Retina (tissue), 1 donor: ENCODE measurements around the gene SORBS1.

Experiments used
- DNase-seq: peaks from one replicate; pipeline ENCODE4 v3.0.0-alpha.2; 2016

Gene SORBS1

DNA sequence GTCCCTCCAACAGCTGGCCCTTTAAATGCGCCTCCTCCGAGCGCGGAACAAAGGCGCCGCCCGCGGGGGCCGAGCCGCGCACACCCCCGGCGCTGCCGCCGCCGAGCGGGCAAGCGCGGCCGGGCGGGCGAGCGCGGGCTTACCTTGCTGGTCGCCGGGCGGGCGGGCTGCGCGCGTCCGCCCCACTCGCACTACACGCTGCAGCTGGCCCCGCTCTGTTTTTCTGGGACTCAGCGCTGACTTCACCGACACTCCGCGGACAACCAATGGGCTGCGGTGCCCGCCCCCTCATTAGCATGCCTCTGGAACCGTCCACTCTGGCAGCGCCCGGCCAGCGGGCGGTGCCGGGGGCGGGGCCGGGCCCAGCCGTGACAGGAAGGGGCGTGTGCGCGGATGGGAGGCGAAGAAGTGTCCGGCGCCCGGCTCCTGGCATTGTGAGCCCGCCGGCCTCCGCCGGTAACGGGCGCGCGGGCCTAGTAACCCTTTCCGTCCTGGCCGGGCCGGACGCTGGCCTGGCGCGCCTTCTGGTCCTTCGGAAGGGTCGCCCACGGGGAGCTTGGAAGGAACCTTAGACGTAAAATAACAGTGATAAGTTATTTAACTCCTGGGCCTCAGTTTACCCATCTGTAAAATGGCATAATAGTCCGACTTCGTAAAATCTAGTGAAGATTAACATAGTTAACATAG lies at the start of gene SORBS1:
SORBS1 (minus strand) TSS at position 195 of the 687 bp plus-strand sequence. CDS start 120,236 bp downstream, outside the sequence.
- peak; percentile 97 for DNase-seq

DNA sequence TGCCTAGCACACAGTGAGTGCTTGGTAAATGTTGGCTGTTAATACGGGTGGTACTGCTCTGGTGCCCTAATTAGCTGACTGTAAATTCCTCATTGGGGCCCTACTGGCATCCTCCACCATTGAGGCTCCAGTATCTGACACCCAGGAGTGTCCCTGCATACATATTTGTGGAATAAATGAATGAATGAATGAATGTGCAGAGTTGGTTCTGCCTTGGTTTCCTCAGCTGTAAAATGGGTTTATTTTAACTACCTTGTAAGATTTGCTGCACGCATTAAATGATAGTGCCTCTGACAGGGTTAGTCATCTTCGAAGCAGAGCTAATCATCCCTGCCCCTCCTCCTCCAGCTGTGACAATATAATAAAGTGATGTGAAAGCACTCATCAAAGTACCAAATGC lies 49.6 kb upstream of the SORBS1 start:
- no peak for DNase-seq

DNA sequence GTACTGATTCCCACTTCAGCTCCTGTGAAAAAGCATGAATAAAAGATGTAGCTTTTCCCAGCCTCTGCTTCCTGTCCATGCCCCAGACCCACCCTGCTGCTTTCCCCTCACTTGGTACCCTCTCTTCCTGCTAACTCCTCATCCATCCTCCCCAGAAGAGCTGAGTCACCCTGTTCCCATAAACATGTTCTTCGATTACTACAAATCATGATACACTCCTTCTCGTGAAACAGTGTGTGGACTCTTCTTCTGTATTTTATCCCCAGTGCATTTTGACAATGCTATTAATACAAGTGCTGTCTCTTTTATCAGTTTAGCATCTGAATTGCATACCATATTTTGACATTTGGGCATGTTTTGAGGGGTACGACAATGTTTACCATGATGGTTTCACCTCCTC lies 45.8 kb upstream of the SORBS1 start:
- no peak for DNase-seq

DNA sequence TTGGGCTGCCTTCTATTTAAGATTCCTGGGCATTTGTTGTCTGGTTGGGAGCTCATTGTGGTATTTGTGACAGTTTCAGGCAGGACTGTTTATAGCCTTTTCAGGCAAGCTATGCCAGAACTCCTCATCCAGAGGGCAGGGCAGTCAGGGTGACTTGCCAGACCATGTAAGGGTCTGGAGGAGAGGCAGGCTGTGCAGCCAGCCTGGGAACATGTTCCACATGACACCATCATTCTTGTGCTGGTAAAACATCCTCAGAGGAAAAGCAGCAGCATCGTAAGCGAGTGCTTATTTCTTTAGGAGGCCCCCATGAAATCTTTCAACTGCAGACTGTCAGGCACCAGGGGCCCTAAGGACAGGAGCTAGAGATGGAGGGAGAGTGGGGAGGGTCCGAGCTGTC lies 44.0 kb upstream of the SORBS1 start:
- no peak for DNase-seq

DNA sequence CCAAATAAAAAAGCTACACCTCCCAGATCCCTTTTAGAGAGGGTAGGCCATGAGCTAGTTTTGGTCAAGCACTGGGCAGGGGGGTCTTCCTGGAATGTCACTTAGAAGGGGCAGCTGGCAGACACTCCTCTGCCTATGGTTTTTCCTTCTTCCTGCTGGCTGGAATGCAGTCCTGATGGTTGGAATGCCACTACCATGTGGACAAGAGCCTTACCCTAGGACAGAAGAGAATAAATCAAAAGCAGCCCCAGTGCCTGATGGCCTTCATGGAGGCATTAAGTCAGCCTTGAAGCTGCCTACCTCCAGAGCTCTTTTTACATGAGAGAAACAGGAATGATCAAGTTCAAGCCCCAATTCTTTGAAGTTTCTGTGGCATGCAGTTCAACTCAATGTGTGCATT lies 43.5 kb upstream of the SORBS1 start:
- no peak for DNase-seq

DNA sequence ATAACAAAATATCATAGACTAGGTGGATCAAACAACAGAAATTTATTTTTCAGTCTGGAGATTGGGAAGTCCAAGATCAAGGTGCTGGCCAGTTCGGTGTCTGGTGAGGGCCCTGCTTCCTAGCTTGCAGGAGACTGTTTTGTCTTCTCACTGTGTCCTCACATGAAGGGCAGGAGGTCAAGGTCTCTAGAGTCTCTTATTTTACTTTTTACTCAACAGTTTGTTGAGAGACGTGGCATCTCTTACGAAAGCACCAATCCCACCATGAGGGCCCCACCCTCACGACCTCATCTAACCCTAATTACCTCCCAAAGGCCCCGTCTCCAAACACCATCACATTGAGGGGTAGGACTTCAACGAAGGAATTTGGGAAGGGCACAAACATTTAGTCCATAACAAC lies 41.2 kb upstream of the SORBS1 start:
- DNase-seq, result no peak

DNA sequence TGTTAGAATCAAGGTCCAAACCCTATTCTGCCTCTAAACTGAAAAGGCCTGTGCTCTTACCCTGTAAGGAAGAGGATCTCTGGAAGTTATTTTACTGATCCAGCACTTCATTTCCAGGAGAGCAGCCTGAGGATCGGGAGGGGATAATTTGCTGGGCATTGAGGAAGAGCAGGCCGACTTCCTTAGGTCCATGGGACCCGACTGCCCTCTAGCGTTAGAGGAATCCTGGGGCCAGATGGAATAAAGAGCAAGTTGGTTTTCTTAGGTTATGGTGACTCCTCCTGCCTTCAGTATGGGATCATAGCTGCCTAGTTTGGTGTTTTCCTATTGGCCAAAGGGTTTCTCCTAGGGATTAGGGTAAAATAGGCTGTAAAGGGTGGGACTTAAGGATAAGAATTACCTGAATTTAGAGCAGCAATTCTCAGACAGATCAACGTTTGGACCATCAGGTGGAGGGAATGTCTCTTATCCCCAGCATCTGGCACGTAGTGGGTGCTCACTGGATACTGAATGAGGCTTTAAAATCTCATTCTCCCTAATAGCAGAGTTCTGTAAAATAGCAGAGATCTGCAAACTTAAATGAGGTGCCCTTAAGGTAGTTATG lies 40.0 kb upstream of the SORBS1 start:
- peak; percentile 80 for DNase-seq

DNA sequence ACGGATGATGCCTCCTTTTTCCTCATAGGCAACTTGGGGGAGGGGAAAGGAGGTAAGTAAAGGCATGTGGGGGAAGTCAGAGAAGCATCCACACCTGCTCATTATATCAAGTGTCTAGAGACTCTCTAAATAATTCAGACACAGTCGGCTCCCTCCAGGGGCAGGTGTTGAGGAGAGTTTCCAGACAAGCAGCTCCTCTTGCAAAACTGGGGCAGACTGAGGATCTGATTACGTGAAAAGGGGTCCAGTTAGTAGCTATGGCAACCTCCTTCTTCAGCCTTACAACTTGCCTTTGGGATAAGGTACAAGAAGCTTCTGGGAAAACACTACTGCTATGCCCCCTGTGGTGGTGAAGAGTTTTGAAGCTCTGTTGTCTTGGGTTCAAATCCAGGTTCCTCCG lies 39.0 kb upstream of the SORBS1 start:
- DNase-seq, result no peak

DNA sequence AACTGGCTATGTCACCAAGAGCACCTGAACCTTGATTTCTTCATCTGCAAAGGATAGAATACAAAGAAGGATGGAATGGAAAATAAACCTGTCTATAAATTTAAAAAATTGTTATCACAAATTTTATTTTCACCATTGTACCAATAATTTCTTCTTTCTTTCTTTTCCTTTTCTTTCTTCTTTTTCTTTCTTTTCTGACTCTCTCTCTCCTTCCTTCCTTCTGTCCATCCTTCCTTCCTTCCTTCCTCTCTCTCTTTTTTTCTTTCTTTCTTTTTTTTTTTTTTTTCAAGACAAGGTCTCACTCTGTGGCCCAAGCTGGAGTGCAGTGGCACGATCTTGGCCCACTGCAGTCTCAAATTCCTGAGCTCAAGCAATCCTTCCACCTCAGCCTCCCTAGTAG lies 36.6 kb upstream of the SORBS1 start:
- no peak for DNase-seq

DNA sequence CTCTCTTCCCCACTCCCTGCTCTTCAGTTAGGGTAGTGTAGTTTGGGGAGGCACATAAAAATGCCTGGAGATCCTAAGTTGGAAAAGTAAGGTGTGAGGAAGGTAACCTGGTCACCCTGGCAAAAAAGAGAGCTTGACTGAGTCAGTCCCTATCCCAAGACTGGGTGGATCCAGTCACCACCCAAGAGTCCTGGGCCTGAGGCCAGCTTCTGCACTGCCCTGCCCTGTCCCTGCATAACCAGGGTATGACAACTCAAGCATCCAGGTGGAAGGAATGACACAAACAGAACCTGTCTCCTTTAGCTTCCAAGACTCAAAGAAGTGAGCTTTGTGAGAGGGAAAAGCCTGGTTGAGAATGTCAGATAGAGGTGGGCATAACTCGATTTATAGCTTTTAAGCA lies 26.9 kb upstream of the SORBS1 start:
- DNase-seq, result no peak

DNA sequence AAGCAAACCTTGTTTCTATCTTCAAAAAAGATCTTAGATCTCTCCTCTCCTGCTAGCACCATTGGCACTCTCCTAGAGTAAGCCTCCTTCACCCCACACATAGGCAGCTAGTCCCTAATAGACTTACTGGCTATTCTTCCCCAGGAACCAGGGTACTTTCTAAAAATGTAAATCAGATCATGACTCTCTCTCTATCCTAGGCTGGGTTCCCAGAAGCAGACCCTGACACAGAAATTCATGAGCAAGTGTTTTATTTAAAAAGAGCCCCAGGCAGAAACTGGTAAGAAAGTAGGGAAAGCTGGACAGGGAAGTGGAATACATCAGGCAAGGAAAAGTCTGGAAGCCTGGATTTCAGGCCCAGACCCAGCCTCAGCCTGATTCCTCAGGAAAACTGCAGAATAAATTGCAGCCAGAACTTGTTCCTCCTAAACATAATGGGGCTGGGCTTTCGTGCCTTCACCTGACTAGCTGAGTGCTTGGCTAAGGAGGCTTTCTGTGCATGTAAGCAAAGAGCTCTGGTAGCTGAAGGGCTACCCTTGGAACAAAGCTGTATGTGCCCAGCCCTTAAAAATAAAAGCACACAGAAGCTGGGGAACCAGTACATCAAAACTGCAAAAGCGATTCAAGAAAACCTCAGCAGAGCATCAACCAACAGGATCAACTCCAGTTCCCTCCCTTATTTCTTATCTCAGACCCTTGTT lies 18.8 kb upstream of the SORBS1 start:
- DNase-seq, result no peak

DNA sequence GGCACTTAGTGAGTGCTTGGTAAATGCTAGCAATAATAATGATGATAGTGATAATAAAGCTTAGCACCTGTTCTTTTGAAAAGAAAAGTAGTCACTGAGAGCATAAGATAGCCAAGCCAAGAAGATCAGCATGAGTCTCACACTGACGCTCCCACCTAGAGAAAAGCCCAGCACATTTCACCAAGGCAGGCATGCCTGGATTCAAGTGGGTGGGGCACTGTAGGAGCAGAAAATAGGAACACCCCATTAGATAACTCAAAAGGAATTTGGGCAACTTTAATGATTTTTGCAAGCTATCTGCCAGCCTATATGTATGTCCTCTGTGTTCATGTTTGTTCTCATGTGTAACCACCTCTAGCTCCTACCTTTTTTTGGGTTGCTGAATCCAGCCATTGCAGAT lies 18.1 kb upstream of the SORBS1 start:
- DNase-seq, result no peak

DNA sequence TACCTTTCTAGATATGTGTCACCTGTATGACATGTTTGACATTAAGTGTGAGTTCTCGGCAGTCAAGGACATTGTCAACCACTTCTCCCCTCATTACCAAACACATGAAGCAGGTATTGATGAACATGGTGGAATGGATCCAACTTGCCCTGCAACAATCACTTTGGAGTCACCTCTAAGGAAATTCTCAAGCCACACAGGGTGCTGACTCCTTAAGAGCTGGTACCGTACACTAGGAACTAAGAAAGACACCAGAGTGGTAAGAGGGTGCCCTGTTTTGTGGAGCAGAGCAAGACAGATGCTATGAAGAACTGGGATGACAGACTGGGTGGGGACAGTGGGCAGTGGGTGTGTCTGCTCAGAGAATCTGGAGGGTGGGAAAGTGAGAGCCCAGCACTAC lies 17.4 kb upstream of the SORBS1 start:
- DNase-seq, result no peak

DNA sequence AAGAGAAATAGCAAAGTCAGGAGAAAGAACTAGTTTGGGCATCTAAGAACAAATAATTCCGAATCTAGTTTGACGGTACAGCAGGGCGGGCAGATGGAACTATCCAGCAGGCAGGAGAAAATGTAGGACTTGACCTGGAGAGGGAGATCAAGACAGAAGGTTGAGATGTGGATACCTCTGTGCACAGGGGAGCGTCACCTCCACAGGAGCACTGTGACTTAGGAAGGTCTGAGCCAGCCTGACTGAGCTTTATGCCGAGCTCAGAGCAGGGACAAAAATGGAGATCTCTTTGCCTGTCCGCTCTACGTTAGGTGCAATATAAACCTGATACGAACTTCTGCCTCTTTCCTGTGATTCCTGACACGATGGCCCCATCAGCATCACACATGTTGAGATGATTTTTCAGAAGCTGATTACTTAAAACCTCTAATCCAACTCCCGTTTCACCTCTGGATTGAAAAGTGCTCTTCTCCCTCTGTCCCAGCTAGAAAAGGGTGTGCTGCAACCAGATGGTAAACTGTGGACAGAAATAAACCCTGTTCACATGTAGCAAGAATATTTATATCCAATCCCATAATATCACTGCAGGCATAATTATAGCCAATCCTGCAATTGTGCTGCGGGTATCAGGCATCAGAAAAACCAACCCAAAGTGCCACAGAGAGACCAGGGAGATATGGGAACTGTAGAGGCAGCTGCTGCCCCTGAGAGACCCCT lies 13.6 kb upstream of the SORBS1 start:
- no peak for DNase-seq

DNA sequence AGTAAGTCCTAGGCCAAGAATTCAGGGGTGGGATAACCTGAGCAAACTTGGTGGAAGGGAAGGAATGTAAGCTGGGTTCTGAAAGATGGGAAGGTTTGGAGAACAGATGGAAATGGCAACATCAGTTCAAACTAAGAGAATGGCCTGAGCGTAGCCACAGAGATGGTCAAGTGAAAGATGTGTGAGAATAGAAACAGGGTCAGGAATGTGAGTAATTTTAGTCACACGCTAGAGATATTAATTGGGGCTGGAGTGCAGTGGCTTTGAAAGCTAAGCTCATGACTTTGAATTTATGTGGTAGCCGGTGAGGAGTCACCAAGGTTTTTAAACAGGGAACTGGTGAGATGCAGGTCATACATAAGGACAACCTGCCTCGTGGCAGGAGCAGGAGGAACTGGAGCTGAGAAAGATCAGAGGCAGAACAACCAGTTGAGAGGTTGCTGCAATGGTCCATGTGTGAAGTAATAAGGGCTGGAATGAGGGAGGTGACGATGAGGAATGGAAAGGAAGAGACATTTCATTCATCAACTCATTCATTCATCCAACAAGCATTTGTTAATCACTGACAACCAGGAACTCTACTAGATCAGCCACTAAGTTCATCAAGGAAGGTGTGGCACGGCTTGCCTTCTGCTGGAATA lies 12.9 kb upstream of the SORBS1 start:
- DNase-seq, result no peak

DNA sequence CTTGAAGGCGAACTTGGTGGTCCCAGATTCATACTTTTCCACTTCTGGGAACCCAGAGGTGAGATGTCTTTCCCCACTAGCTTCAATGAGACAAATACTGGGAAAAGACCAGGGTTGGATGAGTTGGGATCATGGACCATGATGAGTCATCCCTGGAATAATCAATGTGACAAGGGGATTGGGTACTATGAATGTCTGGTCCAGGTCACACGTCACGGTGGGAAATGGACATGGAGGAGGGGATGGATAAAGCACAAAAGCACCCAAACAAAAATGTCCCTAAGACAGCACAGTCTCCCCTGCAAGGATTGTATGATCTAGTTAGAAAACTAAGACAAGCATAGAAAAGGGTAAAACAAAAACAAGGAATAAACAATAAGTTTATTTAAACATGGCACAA lies 12.4 kb upstream of the SORBS1 start:
- DNase-seq, result no peak

DNA sequence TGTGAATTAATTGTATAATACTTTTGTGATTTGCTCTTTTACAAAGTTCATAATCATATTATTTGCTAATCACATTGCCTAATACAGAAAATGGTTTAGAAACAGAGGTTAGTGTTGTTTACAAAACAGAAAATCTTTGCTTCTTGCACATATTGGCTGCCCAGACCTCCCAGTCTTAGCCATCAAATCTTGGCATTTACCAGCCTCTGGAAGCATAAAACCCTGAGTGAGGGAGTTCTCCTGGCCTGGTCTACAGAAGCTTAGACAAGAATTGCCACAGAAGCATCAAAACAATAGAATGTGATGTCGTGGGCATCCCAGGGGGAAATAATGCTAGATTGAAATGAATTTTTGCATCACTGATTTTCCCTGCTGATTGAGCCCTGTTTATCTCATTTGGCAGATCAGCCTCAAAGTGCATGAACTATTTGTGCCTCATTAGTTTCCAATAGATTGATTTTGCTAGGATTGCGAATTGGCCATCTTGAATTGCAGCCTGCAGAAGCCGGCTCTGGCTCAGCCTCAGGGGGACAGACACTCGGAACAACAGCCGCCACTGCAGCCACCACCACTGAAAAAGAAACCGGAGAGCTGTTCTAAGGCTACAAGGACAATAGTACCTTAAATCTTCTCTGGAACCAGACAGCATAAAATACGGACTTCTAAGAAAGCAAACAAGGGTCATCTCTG lies 11.1 kb upstream of the SORBS1 start:
- peak; percentile 81 for DNase-seq

DNA sequence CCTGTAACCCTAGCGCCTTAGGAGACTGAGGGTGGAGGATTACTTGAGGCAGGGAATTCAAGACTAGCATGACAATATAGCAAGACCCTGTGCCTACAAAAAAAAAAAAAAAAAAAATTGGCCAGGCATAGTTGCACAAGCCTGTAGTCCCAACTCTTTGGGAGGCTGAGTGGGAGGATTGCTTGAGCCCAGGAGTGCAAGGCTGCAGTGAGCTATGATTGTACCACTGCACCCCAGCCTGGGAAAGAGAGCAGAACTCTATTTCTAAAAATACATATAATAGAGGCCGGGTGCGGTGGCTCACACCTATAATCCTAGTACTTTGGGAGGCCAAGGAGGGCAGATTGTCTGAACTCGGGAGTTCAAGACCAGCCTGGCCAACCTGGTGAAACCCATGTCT lies 10.2 kb upstream of the SORBS1 start:
- no peak for DNase-seq

DNA sequence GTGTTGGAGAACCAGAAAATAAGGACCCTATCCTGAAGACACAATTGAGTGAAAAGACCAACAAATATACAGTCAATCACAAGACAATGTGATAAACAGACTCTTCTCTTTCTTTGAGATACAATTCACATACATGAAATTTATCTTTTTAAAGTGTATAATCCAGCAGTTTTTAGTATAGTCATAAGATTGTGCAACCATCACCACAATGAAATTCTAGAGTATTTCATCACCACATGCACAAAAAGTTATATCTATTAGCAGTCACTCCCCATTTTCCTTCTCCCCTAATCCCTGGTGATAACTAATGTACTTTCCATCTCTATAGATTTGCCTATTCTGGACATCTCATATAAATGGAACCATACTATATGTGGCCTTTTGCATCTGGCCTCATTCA lies 8.2 kb upstream of the SORBS1 start:
- DNase-seq, result no peak

DNA sequence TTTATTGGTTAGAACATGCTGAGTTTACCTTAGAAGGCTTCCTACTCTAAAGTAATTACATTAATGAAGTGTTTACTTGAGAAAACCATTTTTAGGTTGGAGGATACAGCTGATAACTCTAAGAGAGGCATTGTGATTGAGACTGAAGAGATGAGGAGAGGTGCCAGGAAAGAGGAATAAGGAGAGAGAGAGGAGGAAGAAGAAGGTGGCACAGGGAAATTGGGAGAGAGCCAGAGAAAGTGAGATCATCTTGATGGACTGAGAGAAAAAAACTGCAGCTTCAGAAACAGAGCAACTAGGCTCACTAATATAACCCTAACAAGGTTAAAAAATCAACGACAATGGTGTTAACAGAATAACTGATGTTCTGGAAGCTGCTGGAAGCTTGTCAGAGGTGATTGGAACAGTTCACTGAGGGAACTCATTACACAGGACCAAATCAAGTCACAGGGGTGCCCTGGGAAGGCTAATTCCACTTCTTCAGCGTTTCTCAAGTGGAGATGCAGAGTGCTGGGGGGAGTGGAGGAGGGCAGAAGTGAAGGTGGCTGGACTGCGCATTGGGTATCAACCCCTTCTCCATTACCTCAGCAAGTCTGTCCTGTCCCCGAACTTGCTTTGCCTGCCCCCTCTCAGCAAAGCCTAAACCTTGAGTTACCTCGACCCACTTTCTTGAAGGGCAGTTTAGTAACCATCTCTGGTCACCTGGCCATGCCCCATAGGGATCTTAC lies 6.9 kb upstream of the SORBS1 start:
- no peak for DNase-seq

DNA sequence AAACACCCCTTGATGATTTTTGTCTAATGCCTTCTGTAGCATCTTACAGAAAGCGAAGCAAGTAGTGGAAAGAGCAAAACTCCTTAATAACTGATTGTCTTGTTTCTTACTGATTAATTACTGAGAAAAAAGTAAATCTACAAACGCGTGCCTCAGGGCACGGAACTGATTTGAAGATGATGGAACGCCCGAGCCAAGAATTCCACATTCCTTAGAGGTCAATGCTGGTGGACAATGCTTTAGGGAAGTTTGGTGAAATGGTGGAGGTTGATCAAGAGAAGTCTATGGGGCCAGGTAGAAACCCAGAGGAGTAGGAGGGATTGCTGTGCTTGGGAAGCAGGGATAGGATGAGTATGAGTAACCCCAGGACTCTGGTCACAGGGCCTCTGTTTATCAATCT lies 5.0 kb upstream of the SORBS1 start:
- DNase-seq, result no peak

DNA sequence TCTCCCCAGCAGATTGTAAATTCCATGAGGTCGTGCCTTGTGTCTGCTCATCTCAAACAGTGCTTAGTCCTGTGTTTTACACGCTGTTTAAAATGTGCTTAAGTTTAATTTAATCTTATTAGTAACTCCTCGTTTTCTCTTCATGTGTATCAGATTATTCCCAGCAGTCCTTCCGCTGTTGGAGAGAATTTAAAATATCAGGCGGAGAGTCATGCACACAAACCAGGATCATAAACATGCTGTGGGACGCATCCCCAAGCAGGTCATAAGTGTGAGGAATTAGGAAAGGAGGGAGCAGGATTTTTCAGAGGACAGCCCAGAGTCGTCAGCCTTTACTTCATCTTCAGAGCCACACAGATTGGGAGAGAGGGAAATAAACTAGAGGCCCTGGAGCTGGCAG lies 4.2 kb upstream of the SORBS1 start:
- DNase-seq, result no peak
